ENCODE data around the gene MGMT. TPM values are rescaled to one million over a fixed set of nuclear protein-coding genes. Genes with fewer than 3 reads are reported as not detected.

MGMT gene
- total and polyA plus RNA-seq, 2 experiments from 2014 or later, result 19.3 to 21.9 TPM

DNA sequence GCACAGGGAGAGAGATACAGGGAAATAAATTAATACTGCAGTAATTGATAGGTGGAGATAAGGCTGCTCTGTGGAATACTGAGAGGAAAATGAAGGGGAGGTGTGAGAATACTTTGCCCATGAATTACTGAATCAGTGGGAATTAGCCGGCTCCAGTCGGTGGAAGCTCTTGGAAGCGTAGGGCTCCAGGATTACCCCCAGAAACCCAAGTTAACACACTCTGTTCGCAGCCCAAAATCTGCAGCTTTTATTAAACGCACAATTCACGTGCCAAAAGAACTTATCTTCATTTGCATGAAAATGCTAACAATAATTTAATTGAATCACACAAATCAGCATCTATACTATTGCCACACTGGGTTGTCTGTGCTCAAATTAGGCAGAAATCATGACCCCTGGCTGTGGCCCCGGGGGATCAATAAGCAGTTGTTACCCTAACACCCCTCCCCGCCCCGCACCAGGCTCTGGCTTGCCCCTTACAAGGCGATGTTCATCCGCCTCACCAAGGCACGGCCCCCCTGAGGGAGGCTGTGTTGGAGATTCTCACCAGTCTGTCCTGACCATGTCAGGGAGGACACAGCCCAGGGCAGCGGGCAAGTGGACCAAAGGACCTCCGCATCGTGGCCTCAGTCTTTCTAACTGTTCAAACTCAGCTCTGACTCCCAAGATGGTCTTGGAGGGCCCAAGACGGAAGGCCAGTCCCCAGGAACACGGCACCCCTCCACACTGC, 48.4 kb upstream of the MGMT start:
- no peak overlapping the region for H3K4me3 ChIP-seq
- H3K27me3 ChIP-seq (ENCODE audit: insufficient read depth), result no peaks in the 10 kb centered on the region
- Mint-ChIP-seq H3K4me1 (peaks cover 11% of the 10 kb centered on the region; the same call in 2 of the 3 replicates), H3K9me3 (no peaks in the 10 kb centered on the region), H3K27ac (no peak overlapping the region), H3K4me3 (no peak overlapping the region), H3K36me3 (ENCODE audit: low read depth) (no peaks in the 10 kb centered on the region; the same call in 2 of the 3 replicates), H3K27me3 (ENCODE audit: insufficient read depth, low read depth, poor library complexity) (peaks cover 3% of the 10 kb centered on the region)
- no peak for DNase-seq (ENCODE audit: low spot score)
- H3K27ac ChIP-seq (ENCODE audit: low read depth), result no peak overlapping the region
- no peak for TF ChIP-seq NANOG (IDR thresholded peaks at IDR 0.05; ENCODE audit: borderline replicate concordance)
- TF ChIP-seq, protein P1, sequence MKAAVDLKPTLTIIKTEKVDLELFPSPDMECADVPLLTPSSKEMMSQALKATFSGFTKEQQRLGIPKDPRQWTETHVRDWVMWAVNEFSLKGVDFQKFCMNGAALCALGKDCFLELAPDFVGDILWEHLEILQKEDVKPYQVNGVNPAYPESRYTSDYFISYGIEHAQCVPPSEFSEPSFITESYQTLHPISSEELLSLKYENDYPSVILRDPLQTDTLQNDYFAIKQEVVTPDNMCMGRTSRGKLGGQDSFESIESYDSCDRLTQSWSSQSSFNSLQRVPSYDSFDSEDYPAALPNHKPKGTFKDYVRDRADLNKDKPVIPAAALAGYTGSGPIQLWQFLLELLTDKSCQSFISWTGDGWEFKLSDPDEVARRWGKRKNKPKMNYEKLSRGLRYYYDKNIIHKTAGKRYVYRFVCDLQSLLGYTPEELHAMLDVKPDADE (IDR thresholded peaks at IDR 0.05), result no peak
- TF ChIP-seq, protein P2, sequence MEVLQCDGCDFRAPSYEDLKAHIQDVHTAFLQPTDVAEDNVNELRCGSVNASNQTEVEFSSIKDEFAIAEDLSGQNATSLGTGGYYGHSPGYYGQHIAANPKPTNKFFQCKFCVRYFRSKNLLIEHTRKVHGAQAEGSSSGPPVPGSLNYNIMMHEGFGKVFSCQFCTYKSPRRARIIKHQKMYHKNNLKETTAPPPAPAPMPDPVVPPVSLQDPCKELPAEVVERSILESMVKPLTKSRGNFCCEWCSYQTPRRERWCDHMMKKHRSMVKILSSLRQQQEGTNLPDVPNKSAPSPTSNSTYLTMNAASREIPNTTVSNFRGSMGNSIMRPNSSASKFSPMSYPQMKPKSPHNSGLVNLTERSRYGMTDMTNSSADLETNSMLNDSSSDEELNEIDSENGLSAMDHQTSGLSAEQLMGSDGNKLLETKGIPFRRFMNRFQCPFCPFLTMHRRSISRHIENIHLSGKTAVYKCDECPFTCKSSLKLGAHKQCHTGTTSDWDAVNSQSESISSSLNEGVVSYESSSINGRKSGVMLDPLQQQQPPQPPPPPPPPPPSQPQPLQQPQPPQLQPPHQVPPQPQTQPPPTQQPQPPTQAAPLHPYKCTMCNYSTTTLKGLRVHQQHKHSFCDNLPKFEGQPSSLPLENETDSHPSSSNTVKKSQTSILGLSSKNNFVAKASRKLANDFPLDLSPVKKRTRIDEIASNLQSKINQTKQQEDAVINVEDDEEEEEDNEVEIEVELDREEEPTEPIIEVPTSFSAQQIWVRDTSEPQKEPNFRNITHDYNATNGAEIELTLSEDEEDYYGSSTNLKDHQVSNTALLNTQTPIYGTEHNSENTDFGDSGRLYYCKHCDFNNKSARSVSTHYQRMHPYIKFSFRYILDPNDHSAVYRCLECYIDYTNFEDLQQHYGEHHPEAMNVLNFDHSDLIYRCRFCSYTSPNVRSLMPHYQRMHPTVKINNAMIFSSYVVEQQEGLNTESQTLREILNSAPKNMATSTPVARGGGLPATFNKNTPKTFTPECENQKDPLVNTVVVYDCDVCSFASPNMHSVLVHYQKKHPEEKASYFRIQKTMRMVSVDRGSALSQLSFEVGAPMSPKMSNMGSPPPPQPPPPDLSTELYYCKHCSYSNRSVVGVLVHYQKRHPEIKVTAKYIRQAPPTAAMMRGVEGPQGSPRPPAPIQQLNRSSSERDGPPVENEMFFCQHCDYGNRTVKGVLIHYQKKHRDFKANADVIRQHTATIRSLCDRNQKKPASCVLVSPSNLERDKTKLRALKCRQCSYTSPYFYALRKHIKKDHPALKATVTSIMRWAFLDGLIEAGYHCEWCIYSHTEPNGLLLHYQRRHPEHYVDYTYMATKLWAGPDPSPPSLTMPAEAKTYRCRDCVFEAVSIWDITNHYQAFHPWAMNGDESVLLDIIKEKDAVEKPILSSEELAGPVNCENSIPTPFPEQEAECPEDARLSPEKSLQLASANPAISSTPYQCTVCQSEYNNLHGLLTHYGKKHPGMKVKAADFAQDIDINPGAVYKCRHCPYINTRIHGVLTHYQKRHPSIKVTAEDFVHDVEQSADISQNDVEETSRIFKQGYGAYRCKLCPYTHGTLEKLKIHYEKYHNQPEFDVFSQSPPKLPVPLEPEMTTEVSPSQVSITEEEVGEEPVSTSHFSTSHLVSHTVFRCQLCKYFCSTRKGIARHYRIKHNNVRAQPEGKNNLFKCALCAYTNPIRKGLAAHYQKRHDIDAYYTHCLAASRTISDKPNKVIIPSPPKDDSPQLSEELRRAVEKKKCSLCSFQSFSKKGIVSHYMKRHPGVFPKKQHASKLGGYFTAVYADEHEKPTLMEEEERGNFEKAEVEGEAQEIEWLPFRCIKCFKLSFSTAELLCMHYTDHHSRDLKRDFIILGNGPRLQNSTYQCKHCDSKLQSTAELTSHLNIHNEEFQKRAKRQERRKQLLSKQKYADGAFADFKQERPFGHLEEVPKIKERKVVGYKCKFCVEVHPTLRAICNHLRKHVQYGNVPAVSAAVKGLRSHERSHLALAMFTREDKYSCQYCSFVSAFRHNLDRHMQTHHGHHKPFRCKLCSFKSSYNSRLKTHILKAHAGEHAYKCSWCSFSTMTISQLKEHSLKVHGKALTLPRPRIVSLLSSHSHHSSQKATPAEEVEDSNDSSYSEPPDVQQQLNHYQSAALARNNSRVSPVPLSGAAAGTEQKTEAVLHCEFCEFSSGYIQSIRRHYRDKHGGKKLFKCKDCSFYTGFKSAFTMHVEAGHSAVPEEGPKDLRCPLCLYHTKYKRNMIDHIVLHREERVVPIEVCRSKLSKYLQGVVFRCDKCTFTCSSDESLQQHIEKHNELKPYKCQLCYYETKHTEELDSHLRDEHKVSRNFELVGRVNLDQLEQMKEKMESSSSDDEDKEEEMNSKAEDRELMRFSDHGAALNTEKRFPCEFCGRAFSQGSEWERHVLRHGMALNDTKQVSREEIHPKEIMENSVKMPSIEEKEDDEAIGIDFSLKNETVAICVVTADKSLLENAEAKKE (CRISPR knock-in tag; IDR thresholded peaks at IDR 0.05), result no peak
- TF ChIP-seq ZNF114 (CRISPR knock-in tag; IDR thresholded peaks at IDR 0.05), result no peak
- TF ChIP-seq JUNB (IDR thresholded peaks at IDR 0.05; ENCODE audit: unreplicated experiment), result no peak
- TF ChIP-seq ZNF331 (CRISPR knock-in tag; IDR thresholded peaks at IDR 0.05; ENCODE audit: low read depth), result no peak
- TF ChIP-seq EZH2 (IDR thresholded peaks at IDR 0.05; ENCODE audit: low read depth, unreplicated experiment), result no peak
- peak overlapping the region; percentile 85 for H2AFZ ChIP-seq
- H3K9me2 ChIP-seq (ENCODE audit: insufficient read depth), result no peaks in the 10 kb centered on the region
- H4K20me1 ChIP-seq (replicated peaks; ENCODE audit: insufficient read depth), result no peaks in the 10 kb centered on the region
- no peak overlapping the region for H3K4me2 ChIP-seq
- no peak for ATAC-seq
- H3K79me2 ChIP-seq (replicated peaks; ENCODE audit: insufficient read depth), result no peaks in the 10 kb centered on the region
- no peaks in the 10 kb centered on the region for H3K36me3 ChIP-seq (ENCODE audit: insufficient read depth)
- no peaks in the 10 kb centered on the region for H3K4me1 ChIP-seq (ENCODE audit: insufficient read depth)
- no peaks in the 10 kb centered on the region for H3F3A ChIP-seq (replicated peaks; ENCODE audit: low read depth)
